A673 (cell line): Measurements from ENCODE around the gene A3GALT2.

Experiments
- EZH2 ChIP-seq: fragments of 200-600 bp; sonication (generic); IDR thresholded peaks from 2 replicates; pipeline ENCODE4 v1.6.1; 2017; ENCODE audit warnings: borderline replicate concordance, low read depth, mild to moderate bottlenecking, mixed read lengths, antibody characterized with exemption, low read length; ENCODE audit not compliant: poor library complexity, severe bottlenecking
- TF ChIP-seq, protein P1 (sequence below): fragments of 300-800, 200-600 bp; sonication (generic); conservative IDR thresholded peaks from 2 replicates; pipeline ENCODE4 v1.5.1; 2017; ENCODE audit warnings: low read depth, mild to moderate bottlenecking, antibody characterized with exemption, low read length, moderate library complexity, mixed read lengths

DNA sequence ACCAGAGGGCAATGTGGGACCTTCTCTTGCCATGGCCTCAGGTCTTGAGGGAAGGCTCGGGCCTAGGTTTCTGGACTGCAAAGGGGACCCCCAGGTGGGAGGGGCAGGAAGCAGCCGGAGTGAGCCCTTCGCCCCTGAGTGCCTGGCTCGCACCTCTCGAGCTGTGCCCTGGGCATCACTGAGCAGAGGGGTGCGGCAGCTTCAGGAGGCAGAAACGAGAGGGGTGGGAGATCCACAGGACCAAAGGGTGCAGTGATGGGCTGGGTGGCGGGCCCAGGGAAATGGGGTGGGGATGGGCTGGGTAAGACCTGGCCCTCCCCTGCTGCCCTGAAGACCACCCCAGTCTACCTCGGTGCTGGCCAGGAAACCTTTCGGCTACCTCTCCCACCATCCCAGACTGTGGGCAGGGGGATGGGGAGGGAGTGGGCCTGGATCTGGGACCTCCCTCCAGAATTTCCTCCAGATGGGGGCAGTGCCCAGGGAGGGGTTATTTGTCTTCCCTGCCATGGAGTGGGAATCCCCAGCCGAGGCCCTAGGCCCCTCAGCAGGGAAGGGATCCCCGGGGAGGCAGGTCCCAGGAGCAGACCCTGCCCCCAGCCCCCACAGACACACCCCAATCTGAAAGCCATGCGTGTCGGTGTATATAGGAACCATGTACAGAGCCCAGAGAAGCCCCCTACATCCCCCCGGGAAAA lies 21.3 kb downstream of the A3GALT2 start:
- TF ChIP-seq, protein P1, sequence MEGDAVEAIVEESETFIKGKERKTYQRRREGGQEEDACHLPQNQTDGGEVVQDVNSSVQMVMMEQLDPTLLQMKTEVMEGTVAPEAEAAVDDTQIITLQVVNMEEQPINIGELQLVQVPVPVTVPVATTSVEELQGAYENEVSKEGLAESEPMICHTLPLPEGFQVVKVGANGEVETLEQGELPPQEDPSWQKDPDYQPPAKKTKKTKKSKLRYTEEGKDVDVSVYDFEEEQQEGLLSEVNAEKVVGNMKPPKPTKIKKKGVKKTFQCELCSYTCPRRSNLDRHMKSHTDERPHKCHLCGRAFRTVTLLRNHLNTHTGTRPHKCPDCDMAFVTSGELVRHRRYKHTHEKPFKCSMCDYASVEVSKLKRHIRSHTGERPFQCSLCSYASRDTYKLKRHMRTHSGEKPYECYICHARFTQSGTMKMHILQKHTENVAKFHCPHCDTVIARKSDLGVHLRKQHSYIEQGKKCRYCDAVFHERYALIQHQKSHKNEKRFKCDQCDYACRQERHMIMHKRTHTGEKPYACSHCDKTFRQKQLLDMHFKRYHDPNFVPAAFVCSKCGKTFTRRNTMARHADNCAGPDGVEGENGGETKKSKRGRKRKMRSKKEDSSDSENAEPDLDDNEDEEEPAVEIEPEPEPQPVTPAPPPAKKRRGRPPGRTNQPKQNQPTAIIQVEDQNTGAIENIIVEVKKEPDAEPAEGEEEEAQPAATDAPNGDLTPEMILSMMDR = no peak
- TF ChIP-seq EZH2 = no peak
